ENCODE data around the gene PLEKHG4B. TPM values are rescaled to one million over a fixed set of nuclear protein-coding genes. Genes with fewer than 3 reads are reported as not detected.
"Not testable (repeated sequence)": the region's sequence is repeated elsewhere in the genome, so short reads cannot be mapped to it uniquely, and the experiment has no call there.

Gene PLEKHG4B
- 4.0 and 5.4 TPM in 2 replicates for total RNA-seq

- peak within 1 kb of the TSS; percentile 26 for H3K4me3 ChIP-seq (ENCODE audit: low read depth, low read length)
- no peak for TF ChIP-seq CTCF (IDR thresholded peaks at IDR 0.05; ENCODE audit: insufficient read depth, low read length, poor library complexity, severe bottlenecking)
- DNase-seq (ENCODE audit: low read depth), result no peak
- no peaks in the 10 kb centered on the region for H3K36me3 ChIP-seq (ENCODE audit: control insufficient read depth, insufficient read depth, low read length)
- peaks cover 43% of the 10 kb centered on the region for H3K27me3 ChIP-seq (ENCODE audit: control insufficient read depth, insufficient read depth, low read length)
Observed at GRCh38 chr5:91556-92263, at the start of gene PLEKHG4B. Gene PLEKHG4B, plus strand, starts transcription at chr5:92168. Its CDS starts 64 bp downstream, at chr5:92232.

GRCh38 chr5:42250-42649 is 49.7 kb upstream of the PLEKHG4B start:
- Histone ChIP-seq H3K36me3 (ENCODE audit: control insufficient read depth, insufficient read depth, low read length) (no peaks in the 10 kb centered on the region), H3K4me3 (ENCODE audit: low read depth, low read length) (no peak overlapping the region), H3K27me3 (ENCODE audit: control insufficient read depth, insufficient read depth, low read length) (peaks cover 2% of the 10 kb centered on the region)
- no peak for DNase-seq (ENCODE audit: low read depth)
- peak; percentile 52 for TF ChIP-seq CTCF (IDR thresholded peaks at IDR 0.05; ENCODE audit: insufficient read depth, low read length, poor library complexity, severe bottlenecking)

- Histone ChIP-seq H3K4me3 (ENCODE audit: low read depth, low read length) (no peak overlapping the region), H3K36me3 (ENCODE audit: control insufficient read depth, insufficient read depth, low read length) (no peaks in the 10 kb centered on the region), H3K27me3 (ENCODE audit: control insufficient read depth, insufficient read depth, low read length) (peaks cover 12% of the 10 kb centered on the region)
- TF ChIP-seq CTCF (IDR thresholded peaks at IDR 0.05; ENCODE audit: insufficient read depth, low read length, poor library complexity, severe bottlenecking), result no peak
- DNase-seq (ENCODE audit: low read depth), result no peak
Observed at GRCh38 chr5:48192-48591, 43.8 kb upstream of the PLEKHG4B start.

GRCh38 chr5:49530-49929 is 42.4 kb upstream of the PLEKHG4B start:
- not testable (repeated sequence) for H3K4me3 ChIP-seq (ENCODE audit: low read depth, low read length); H3K36me3 ChIP-seq (ENCODE audit: control insufficient read depth, insufficient read depth, low read length); DNase-seq (ENCODE audit: low read depth)
- H3K27me3 ChIP-seq (ENCODE audit: control insufficient read depth, insufficient read depth, low read length), result peaks cover 24% of the 10 kb centered on the region

GRCh38 chr5:49953-50544 is 41.9 kb upstream of the PLEKHG4B start:
- no peaks in the 10 kb centered on the region for H3K36me3 ChIP-seq (ENCODE audit: control insufficient read depth, insufficient read depth, low read length)
- H3K27me3 ChIP-seq (ENCODE audit: control insufficient read depth, insufficient read depth, low read length), result peaks cover 28% of the 10 kb centered on the region
- H3K4me3 ChIP-seq (ENCODE audit: low read depth, low read length), result no peak overlapping the region
- no peak for TF ChIP-seq CTCF (IDR thresholded peaks at IDR 0.05; ENCODE audit: insufficient read depth, low read length, poor library complexity, severe bottlenecking)
- no peak for DNase-seq (ENCODE audit: low read depth)

GRCh38 chr5:50724-51499 is 41.1 kb upstream of the PLEKHG4B start:
- Histone ChIP-seq H3K27me3 (ENCODE audit: control insufficient read depth, insufficient read depth, low read length) (peaks cover 32% of the 10 kb centered on the region), H3K4me3 (ENCODE audit: low read depth, low read length) (no peak overlapping the region), H3K36me3 (ENCODE audit: control insufficient read depth, insufficient read depth, low read length) (no peaks in the 10 kb centered on the region)
- DNase-seq (ENCODE audit: low read depth), result no peak
- no peak for TF ChIP-seq CTCF (IDR thresholded peaks at IDR 0.05; ENCODE audit: insufficient read depth, low read length, poor library complexity, severe bottlenecking)
